OCI-LY1 (cell line): Measurements from ENCODE around the gene CX3CL1.

Source experiments
- CTCF ChIP-seq: fragments of 200-600 bp; sonication (generic), shearing (Covaris generic); IDR thresholded peaks from 2 replicates; pipeline ENCODE4 v1.5.1; 2017; ENCODE audit warnings: mild to moderate bottlenecking, antibody characterized with exemption, low read length, moderate library complexity, mixed read lengths
- EZH2 ChIP-seq: fragments of 200-600 bp; sonication (generic), shearing (Covaris generic); IDR thresholded peaks from 2 replicates; pipeline ENCODE4 v1.8.0; 2017; ENCODE audit warnings: borderline replicate concordance, mixed run types, mild to moderate bottlenecking, antibody characterized with exemption, low read length, moderate library complexity, mixed read lengths

- TF ChIP-seq CTCF (no peak), EZH2 (no peak)
These were observed 32.8 kb downstream of the CX3CL1 start for GRCh38 chr16:57405097-57405496.
